K562 (cell line): ENCODE results near the gene SESN2. TPM values are rescaled to one million over a fixed set of nuclear protein-coding genes. Genes with fewer than 3 reads are reported as not detected.

Experiments used
- ELF2 ChIP-seq: fragments of 250-450 bp; sonication (Bioruptor Pico); IDR thresholded peaks from 2 replicates; pipeline ENCODE4 v1.5.0; 2021; ENCODE audit warnings: mild to moderate bottlenecking
- ELK3 ChIP-seq: fragments of 450-650 bp; formaldehyde crosslinking; IDR thresholded peaks from 2 replicates; pipeline ENCODE4 v1.4.0; 2020; ENCODE audit warnings: mild to moderate bottlenecking
- HINFP ChIP-seq: fragments of 450-650 bp; conservative IDR thresholded peaks from 2 replicates; pipeline ENCODE4 v1.6.1; 2016; ENCODE audit warnings: missing genetic modification characterization, low read depth, mild to moderate bottlenecking, control low read depth, missing compliant biosample characterization
- MAFK ChIP-seq: IDR thresholded peaks from 2 replicates; pipeline ENCODE4 v1.6.1; 2011; ENCODE audit warnings: low read length, improper control_type of control experiment
- POLR2A ChIP-seq: fragments of 450-650 bp; conservative IDR thresholded peaks from 2 replicates; pipeline ENCODE4 v1.6.1; 2016
- SETDB1 ChIP-seq: IDR thresholded peaks from one replicate; pipeline ENCODE4 v1.6.1; 2012; ENCODE audit warnings: low read length, control low read depth, inconsistent platforms
- TCF15 ChIP-seq: fragments of 250-450 bp; sonication (Bioruptor Pico); IDR thresholded peaks from 2 replicates; pipeline ENCODE4 v1.8.0; 2022; ENCODE audit warnings: moderate library complexity, mild to moderate bottlenecking, inconsistent platforms
- U2AF2 ChIP-seq: fragments of 200-400 bp; formaldehyde crosslinking; optimal IDR thresholded peaks from 2 replicates; pipeline ENCODE3; 2017; ENCODE audit warnings: low read depth, mild to moderate bottlenecking, low read length
- ZNF324 ChIP-seq: fragments of 250-450 bp; sonication (Bioruptor Pico); IDR thresholded peaks from 2 replicates; pipeline ENCODE4 v1.4.0; 2020; ENCODE audit warnings: mild to moderate bottlenecking
- ZNF695 ChIP-seq: fragments of 450-650 bp; formaldehyde crosslinking; IDR thresholded peaks from 2 replicates; pipeline ENCODE4 v1.4.0; 2020; ENCODE audit warnings: mild to moderate bottlenecking, moderate library complexity
- polyA plus RNA-seq, 8 experiments: library from polyadenylated mRNA; depleted of rRNA in 4 of 8; stranded (reverse) in 5 of 8; unstranded in 3 of 8; fragments of >200 nt; fragmentation: Nextera tagmentation in 2 of 8; fragmentation: Illumina TruSeq in 1 of 8; extraction: Ambion mirVana in 2 of 8; extraction: Trizol in 1 of 8; gene quantifications; 2 replicates each; pipeline versions ENCODE4 v1.2.1 to v1.2.3, GENCODE V29; 2011 to 2014; ENCODE audit warnings: inconsistent platforms in 1 of 8, missing spikeins in 1 of 8
- total RNA-seq, 7 experiments: library from RNA; depleted of rRNA in 6 of 7; stranded (reverse); fragments of >200 nt in 6 of 7; fragmentation: Illumina TruSeq in 2 of 7; extraction: Trizol in 2 of 7; gene quantifications; 2 replicates each; pipeline versions ENCODE4 v1.2.1 to v1.2.3, GENCODE V29; 2011 to 2021; ENCODE audit warnings: low replicate concordance in 1 of 7
- TF ChIP-seq, protein P1 (sequence below): fragments of 250-450 bp; sonication (Bioruptor Pico); IDR thresholded peaks from 2 replicates; pipeline ENCODE4 v1.5.0; 2020; ENCODE audit warnings: mild to moderate bottlenecking
- TF ChIP-seq, protein P2 (sequence below): fragments of 450-650 bp; IDR thresholded peaks from 2 replicates; pipeline ENCODE4 v1.6.1; 2016; ENCODE audit warnings: mild to moderate bottlenecking, moderate library complexity

SESN2 gene
- total and polyA plus RNA-seq, 9 of the 15 experiments (the other 6 are each of a cell fraction or from before 2014, with no cell fraction given) = 3.7 to 71.3 (median 16.8) TPM

- TF ChIP-seq ELK3 (CRISPR knock-in tag) (no peak), SETDB1 (no peak), U2AF2 (no peak), TCF15 (0 out of 2 replicates have a peak, but pooled peaks have one; percentile 58), ZNF324 (CRISPR knock-in tag) (0 out of 2 replicates have a peak, but pooled peaks have one; percentile 13), ELF2 (CRISPR knock-in tag) (no peak), POLR2A (no peak), MAFK (no peak), HINFP (tag) (peak; percentile 36; the same call in 1 of the 2 replicates), ZNF695 (CRISPR knock-in tag) (no peak)
- TF ChIP-seq, protein P1, sequence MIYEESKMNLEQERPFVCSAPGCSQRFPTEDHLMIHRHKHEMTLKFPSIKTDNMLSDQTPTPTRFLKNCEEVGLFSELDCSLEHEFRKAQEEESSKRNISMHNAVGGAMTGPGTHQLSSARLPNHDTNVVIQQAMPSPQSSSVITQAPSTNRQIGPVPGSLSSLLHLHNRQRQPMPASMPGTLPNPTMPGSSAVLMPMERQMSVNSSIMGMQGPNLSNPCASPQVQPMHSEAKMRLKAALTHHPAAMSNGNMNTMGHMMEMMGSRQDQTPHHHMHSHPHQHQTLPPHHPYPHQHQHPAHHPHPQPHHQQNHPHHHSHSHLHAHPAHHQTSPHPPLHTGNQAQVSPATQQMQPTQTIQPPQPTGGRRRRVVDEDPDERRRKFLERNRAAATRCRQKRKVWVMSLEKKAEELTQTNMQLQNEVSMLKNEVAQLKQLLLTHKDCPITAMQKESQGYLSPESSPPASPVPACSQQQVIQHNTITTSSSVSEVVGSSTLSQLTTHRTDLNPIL = no peak
- TF ChIP-seq, protein P2, sequence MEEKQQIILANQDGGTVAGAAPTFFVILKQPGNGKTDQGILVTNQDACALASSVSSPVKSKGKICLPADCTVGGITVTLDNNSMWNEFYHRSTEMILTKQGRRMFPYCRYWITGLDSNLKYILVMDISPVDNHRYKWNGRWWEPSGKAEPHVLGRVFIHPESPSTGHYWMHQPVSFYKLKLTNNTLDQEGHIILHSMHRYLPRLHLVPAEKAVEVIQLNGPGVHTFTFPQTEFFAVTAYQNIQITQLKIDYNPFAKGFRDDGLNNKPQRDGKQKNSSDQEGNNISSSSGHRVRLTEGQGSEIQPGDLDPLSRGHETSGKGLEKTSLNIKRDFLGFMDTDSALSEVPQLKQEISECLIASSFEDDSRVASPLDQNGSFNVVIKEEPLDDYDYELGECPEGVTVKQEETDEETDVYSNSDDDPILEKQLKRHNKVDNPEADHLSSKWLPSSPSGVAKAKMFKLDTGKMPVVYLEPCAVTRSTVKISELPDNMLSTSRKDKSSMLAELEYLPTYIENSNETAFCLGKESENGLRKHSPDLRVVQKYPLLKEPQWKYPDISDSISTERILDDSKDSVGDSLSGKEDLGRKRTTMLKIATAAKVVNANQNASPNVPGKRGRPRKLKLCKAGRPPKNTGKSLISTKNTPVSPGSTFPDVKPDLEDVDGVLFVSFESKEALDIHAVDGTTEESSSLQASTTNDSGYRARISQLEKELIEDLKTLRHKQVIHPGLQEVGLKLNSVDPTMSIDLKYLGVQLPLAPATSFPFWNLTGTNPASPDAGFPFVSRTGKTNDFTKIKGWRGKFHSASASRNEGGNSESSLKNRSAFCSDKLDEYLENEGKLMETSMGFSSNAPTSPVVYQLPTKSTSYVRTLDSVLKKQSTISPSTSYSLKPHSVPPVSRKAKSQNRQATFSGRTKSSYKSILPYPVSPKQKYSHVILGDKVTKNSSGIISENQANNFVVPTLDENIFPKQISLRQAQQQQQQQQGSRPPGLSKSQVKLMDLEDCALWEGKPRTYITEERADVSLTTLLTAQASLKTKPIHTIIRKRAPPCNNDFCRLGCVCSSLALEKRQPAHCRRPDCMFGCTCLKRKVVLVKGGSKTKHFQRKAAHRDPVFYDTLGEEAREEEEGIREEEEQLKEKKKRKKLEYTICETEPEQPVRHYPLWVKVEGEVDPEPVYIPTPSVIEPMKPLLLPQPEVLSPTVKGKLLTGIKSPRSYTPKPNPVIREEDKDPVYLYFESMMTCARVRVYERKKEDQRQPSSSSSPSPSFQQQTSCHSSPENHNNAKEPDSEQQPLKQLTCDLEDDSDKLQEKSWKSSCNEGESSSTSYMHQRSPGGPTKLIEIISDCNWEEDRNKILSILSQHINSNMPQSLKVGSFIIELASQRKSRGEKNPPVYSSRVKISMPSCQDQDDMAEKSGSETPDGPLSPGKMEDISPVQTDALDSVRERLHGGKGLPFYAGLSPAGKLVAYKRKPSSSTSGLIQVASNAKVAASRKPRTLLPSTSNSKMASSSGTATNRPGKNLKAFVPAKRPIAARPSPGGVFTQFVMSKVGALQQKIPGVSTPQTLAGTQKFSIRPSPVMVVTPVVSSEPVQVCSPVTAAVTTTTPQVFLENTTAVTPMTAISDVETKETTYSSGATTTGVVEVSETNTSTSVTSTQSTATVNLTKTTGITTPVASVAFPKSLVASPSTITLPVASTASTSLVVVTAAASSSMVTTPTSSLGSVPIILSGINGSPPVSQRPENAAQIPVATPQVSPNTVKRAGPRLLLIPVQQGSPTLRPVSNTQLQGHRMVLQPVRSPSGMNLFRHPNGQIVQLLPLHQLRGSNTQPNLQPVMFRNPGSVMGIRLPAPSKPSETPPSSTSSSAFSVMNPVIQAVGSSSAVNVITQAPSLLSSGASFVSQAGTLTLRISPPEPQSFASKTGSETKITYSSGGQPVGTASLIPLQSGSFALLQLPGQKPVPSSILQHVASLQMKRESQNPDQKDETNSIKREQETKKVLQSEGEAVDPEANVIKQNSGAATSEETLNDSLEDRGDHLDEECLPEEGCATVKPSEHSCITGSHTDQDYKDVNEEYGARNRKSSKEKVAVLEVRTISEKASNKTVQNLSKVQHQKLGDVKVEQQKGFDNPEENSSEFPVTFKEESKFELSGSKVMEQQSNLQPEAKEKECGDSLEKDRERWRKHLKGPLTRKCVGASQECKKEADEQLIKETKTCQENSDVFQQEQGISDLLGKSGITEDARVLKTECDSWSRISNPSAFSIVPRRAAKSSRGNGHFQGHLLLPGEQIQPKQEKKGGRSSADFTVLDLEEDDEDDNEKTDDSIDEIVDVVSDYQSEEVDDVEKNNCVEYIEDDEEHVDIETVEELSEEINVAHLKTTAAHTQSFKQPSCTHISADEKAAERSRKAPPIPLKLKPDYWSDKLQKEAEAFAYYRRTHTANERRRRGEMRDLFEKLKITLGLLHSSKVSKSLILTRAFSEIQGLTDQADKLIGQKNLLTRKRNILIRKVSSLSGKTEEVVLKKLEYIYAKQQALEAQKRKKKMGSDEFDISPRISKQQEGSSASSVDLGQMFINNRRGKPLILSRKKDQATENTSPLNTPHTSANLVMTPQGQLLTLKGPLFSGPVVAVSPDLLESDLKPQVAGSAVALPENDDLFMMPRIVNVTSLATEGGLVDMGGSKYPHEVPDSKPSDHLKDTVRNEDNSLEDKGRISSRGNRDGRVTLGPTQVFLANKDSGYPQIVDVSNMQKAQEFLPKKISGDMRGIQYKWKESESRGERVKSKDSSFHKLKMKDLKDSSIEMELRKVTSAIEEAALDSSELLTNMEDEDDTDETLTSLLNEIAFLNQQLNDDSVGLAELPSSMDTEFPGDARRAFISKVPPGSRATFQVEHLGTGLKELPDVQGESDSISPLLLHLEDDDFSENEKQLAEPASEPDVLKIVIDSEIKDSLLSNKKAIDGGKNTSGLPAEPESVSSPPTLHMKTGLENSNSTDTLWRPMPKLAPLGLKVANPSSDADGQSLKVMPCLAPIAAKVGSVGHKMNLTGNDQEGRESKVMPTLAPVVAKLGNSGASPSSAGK = no peak
These were observed 10.9 kb upstream of the SESN2 start (continued) for GRCh38 chr1:28248273-28249012.
